COLO829 (cell line): ENCODE data around the gene CNRIP1.

Experiments
- DNase-seq: peaks from one replicate; pipeline ENCODE4 v3.0.0; 2012; ENCODE audit warnings: low spot score

Gene CNRIP1

GRCh38 chr2:68251187-68251854, 68.4 kb downstream of the CNRIP1 start:
- peak; percentile 56 for DNase-seq

GRCh38 chr2:68250652-68251186, 69.0 kb downstream of the CNRIP1 start:
- DNase-seq, result no peak

GRCh38 chr2:68250196-68250595, 69.6 kb downstream of the CNRIP1 start:
- no peak for DNase-seq

- DNase-seq, result no peak
Observed at GRCh38 chr2:68248806-68249205, 70.9 kb downstream of the CNRIP1 start.

GRCh38 chr2:68248361-68248760, 71.4 kb downstream of the CNRIP1 start:
- no peak for DNase-seq

- no peak for DNase-seq
Observed at GRCh38 chr2:68246396-68246795, 73.4 kb downstream of the CNRIP1 start.

- no peak for DNase-seq
Observed at GRCh38 chr2:68245672-68246071, 74.1 kb downstream of the CNRIP1 start.

GRCh38 chr2:68245066-68245465, 74.7 kb downstream of the CNRIP1 start:
- DNase-seq, result no peak

- DNase-seq, result no peak
Observed at GRCh38 chr2:68244456-68244855, 75.3 kb downstream of the CNRIP1 start.
